Measurements from ENCODE around the gene SYNE2.
"Not testable (repeated sequence)": the region's sequence is repeated elsewhere in the genome, so short reads cannot be mapped to it uniquely, and the experiment has no call there.

Gene SYNE2

DNA sequence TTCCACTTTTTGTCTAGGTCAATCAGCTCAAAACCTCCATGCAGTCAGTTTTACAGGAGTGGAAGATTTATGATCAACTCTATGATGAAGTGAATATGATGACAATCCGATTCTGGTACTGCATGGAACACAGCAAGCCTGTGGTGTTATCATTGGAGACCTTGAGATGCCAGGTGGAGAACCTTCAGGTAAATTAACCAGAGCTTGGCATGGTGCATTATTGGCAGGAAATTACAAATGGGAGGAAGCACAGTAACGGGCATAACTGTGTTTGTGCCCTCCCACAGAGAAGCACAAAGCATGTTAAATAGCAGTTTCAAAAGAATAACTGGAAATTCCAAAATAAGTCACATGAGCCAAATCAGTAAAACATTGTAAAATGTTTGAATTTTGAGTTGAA lies 305.8 kb downstream of the SYNE2 start:
- DNase-seq, result no peak

DNA sequence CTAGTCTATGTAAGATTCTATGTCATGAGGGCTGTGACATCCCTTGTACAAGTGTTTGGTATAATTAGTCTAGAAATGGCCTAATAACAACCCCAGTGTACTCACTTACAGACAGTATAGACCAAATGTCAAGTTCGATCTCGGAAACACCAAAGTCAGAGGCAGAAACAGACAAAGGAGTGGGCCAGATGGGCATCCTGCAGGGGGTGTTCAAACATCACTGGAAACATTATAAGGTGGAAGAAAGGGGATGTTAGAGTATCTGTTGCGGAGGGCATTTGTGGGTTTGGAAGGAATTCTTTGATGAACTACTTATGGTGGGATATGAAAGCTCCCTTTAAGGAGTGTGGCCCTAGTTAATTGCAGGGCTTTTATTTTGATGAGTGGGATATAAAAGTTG lies 306.8 kb downstream of the SYNE2 start:
- no peak for DNase-seq

DNA sequence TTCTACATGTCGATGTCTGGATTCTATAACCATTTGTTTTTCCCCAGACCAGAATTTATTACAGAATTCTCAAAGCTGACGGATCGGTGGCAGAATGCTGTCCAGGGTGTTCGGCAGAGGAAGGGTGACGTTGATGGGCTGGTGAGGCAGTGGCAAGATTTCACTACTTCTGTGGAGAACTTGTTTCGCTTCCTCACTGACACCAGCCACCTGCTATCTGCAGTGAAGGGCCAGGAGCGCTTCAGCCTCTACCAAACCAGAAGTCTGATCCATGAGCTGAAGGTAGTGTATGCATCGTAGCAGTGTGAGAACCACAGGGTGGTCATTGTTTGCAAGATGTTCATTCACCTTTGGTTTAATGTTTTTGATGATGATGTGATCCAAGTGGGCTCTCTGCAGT lies 317.4 kb downstream of the SYNE2 start:
- DNase-seq, result peak in 1 of 2 donors; percentile 20

DNA sequence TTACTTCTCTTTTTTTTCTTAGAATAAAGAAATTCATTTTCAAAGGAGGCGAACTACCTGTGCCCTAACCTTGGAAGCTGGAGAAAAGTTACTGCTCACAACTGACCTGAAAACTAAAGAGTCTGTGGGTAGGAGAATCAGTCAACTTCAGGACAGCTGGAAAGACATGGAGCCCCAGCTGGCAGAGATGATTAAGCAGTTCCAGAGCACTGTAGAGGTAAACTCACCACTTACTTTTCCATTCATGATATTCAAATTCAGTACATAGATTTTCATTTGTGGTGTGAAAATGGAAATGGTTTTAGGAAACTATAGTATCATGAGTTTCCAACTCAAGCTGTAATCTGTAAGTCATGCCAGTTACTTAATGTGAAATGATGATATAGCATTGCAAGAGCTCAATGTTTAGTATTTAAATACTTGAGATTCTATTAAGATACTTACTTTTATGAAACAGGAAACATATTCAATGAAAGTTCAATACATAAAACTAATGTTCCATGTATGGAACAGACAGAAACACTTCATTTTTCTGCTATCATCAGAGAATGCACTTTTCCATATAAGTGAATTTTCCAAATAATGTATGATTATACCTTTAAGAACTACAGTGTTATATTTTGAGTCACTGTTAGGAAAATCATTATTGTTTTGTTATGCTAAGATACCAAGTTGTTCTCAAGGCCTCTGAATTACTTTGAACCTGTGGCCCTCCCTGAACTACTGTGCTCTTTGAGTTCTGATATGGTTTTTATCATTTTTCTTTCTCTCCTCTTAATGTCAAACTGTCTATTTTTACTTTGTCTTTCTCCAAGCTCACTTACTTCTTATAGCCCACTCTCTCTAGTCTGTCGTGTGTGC lies 322.3 kb downstream of the SYNE2 start:
- DNase-seq, result no peak

DNA sequence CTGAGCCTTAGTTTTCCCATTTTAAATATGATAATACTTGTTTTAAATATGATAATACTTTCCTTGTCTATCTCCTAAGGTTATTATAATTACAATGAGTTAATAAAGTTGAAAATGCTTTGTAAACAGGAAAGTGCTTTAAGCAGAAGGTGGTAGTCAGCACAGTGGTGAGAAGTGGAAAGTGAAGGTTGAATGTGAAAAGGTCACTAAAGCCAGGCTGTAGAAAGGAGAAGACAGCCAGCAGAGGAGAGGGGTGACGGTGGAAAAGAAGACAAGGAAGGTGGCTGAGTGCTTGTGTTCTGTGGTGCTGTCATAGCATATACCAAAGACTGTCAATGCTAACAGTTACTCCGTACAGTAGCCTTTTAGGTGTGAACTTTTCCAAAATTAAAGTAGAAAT lies 323.5 kb downstream of the SYNE2 start:
- DNase-seq, result no peak

DNA sequence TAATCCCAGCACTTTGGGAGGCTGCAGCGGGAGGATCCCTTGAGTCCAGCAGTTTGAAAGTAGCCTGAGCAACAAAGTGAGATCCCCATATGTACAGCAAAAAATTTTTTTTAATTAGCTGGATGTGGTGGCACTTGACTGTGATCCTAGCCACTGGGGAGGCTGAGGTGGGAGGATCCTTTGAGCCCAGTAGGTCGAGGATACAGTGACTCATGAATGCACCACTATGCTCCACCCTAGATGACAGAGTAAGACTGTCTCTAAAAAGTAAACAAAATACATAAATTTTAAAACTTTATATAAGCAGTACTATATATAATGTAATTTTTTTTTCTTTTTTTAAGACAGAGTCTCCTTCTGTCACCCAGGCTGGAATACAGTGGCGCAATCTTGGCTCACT lies 326.0 kb downstream of the SYNE2 start:
- no peak for DNase-seq

DNA sequence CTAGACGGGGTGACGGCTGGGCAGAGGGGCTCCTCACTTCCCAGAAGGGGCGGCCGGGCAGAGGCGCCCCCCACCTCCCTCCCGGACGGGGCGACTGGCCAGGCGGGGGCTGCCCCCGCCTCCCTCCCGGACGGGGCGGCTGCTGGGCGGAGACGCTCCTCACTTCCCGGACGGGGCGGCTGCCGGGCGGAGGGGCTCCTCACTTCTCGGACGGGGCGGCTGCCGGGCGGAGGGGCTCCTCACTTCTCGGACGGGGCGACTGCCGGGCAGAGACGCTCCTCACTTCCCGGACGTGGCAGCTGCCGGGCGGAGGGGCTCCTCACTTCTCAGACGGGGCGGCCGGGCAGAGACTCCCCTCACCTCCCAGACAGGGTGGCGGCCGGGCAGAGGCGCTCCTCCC lies 330.1 kb downstream of the SYNE2 start:
- not testable (repeated sequence) for DNase-seq

DNA sequence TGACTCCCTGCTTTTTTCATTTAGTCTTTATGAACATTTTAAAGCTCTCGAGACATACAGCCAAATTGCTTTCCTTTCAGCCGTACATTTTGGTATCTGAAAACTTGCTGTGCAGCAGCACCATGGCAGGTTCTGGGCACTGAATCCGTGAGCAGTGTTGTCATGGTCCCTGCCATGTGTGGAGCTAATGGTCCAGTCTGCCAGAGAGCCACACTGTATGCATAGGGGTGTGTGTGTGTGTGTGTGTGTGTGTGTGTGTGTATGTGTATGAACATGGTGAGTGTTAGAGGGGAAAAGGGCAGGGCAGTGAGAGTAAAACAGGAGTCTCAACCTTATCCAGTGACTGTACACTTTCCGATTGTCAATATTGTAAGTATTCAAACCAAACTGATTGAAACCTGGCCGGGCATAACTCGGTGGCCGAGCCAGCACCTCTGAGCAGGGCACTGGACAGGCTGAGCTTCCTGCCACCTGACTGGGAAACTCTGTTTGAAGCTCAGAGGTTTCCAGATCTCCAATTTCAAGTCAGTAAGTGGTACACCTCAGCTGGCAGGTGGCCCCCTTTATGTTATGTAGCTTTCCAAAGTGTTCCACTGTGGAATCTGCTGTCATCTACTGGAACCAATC lies 331.4 kb downstream of the SYNE2 start:
- no peak for DNase-seq

DNA sequence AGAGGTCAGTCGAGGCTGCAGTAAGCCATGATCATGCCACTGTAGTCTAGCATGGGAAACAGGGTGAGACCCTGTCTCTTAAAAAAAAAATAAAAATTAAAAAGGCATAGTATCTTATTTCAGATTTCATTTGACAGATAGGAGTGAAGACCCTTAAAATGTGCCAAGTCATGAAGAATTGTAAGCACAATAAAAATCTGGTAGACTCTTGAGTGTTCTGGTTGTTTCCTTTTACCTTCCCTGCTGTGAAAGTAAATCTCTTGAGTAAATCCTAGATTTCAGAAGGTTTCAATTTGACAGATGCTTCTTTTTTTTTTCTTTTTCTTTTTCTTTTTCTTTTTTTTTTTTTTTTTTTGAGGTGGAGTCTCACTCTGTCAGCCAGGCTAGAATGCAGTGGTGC lies 332.4 kb downstream of the SYNE2 start:
- no peak for DNase-seq

DNA sequence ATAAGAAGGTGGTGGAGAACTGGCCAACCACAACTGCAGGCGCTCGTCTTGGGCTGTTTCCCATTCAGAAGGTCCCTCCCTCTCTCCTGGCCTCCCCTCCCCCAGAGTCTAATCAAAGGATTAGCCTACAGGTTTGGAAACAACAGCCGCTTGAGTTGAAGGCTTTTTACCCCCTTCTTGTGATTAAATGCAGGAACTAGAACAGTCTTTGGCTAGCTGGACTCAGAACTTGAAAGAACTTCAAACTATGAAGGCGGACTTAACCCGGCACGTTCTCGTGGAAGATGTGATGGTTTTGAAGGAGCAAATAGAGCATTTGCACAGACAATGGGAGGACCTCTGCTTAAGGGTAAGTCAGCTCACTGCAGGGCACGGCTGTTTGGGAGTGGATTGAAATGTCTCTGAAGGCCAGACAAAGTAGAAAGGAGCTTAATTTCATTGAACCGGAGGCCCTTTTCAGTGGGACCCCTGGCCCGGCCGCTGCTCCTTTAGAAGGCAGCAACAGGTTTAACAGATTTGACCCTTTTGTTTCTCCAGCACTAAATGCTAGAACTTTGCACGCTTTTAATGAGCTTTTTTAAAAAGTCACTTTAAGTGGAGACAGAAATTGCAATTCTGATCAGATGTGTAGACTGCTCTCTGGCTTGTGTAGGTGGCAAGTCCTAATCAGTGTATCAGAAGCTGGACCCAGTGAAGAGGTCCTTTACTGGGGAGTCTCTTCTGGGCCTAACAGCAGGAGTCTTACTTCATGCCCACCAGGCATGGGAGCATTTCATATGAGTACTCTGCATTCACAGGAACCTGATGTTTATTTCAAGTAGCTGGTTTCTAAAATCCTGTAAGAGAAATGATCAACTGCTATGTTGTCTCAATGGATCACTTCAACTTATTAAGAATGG lies 333.7 kb downstream of the SYNE2 start:
- no peak for DNase-seq

DNA sequence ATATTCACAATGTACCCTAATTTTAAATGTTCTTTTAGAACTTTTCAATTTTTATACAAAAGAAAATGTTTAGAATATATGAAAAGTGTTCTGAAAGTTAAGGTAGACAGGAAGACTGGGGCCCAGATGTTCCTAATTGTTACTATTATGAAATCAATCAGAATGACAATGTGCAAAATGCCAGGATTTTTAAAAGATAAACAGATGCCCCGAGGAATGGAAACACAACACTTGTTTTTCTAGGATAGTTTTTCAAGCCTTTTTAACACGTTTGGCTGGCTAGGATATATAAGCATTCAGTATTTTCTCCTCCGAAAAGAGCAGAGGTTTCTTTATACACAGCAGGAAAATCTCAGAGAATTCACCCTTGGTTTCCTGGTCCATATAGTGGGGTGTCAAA lies 334.5 kb downstream of the SYNE2 start:
- DNase-seq, result no peak

DNA sequence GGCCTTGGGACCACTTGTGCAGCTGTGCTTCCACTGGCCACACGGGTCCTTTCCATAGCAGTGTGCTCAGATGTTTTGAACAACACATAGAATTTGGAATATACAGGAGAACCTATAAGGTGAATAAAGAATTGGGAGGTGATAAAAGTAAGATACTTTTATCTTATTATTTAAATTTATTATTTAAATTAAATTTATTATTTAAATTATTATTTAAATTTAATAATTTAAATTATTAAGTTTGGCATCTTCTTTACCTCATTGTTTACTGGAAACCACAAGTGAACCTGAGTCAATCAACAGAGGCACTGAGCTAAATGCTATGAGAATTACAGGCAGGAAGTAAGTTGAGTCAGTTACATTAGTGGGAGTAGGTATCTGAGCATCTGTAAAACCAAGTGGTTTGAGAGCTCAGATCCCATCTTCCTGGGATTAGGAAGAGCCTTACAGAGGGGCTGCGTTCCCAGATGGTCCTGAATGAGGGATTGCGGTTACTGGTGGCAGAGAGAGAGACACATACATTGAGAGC lies 338.2 kb downstream of the SYNE2 start:
- DNase-seq, result no peak

DNA sequence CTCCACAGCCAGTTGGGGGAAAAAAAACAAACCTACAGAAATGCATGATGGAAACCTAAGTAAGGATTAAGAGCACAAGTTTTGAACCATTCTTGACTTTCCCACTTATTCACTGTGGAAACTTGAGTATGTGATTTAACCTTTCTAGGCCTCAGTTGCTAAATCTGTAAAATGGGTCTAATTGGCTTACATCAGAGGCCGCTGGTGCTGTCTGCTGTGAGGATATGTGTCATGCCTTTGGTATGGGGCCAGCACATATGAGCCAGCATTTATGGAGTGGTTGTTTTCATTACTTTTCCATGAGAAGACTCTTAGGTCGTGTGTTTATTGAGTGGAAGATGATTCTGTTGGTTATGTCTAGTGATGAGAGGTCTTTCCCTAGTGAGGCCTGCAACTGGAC lies 339.0 kb downstream of the SYNE2 start:
- DNase-seq, result no peak

DNA sequence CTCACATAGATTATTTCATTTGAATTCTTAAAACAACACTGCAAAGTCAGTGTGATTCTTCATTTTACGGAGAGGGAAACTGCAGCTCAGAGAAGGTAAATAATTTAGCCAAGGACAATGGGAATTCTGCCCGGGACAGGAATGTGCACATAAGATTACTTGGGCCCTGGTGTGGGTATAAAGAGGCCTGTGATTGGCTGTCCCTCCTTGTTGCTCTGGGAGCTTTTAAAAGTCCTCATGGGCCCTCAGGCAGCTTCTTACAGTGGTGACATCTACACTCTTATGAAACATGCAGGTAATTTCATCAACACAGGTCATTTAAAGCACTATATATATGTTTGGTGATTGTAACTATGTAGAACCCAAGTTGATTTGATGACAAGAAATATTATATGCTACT lies 341.0 kb downstream of the SYNE2 start:
- no peak for DNase-seq

DNA sequence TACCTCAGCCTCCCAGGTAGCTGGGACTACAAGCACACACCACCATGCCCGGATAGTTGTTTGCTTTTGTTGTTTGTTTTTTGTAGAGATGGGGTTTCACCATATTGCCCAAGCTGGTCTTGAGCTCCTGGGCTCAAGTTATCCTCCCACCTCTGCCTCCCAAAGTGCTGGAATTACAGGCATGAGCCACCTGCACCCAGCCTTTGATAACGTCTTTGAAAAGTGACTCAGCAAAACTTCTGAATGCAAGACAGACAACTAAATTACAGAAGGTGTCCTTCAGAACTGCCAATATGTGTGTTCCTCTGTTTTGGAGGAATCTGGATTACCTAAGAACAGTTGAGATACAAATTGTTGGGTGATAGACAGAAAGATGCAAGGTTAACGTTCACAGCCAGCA lies 341.6 kb downstream of the SYNE2 start:
- no peak for DNase-seq

DNA sequence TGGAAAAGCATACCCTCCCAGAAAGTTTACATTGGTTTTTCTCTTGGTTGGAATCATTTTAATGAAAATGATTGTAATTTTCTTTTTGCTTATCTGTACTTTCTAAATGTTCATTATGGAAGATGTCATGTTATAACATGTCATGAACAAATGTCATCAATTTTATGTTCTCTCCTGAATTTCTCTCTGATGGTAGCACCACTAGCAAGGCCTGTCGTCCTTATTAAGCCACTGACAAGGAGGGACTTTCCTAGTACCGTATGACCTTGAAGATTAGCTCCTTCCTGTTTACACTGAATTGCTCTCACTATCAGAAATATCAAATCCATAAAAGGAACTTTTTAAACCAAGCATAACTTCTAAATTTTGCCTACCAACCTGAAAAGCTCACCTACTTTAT lies 342.4 kb downstream of the SYNE2 start:
- peak in 1 of 2 donors; percentile 56 for DNase-seq

DNA sequence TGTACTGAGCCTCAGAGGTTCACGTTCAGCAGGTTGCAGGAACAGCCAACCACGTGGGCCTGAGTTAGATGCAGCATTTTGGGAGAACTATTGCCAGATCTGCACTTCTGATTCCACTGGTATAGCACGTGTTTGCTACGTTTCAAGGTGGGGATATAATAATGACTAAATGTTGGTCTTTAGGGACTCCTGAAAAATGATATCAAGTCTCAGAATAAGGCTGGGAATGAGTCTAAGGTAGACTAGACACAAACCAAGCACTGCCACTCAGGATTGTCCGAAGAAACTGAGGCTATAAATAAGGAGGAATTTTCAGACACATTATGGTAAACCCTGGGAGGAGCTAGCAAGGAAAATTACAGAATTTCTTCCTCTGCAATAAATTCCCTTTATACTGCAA lies 343.3 kb downstream of the SYNE2 start:
- no peak for DNase-seq

DNA sequence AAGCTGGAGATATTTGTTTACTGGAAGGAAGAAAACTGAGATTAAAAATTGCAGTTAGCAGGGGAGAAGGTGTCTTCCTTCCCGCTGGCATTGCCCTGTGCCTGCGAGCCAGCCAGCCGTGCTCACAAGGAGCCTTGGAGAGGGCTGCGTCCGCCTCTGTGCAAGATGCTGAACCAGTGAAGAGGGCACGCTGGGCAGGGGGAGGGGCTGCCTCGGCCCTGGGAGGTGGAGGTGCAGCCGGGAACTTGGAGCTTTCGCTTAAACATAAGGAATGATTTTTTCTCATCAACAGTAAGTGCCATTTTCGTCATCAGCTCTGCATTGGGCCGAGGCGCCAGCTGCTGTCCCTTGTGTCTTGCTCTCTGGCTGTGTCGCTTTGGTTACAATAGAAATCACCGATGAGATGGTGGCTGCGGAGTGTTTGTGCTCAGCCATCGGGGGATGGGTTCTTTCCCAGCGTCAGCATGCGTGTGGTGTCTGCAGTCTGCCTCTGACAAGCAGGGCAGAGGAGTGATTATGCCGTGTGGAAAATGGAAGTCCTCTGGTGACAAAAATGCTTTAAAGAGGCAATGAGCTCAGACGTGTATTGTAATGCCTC lies 344.1 kb downstream of the SYNE2 start:
- peak; percentile 27 to 55 for DNase-seq

DNA sequence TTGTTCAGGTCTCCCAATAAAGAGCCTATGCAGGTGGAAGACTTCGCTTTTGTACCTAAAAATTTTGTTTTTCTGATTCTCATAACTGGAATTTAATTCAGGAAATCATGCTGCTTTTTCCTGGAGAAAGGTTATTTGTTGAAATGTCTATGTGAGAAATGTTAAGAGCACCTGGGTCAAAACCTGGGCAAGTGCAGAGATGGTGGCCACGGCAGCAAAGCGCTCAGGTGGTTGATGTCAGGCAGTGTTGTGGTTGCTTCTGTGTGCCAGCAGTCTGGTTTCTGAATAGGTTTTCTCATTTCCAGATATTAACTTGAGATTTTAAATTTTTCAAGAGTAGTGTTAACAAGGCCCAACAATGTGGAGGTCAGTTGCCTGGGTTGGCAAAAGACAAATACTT lies 345.2 kb downstream of the SYNE2 start:
- DNase-seq, result no peak

DNA sequence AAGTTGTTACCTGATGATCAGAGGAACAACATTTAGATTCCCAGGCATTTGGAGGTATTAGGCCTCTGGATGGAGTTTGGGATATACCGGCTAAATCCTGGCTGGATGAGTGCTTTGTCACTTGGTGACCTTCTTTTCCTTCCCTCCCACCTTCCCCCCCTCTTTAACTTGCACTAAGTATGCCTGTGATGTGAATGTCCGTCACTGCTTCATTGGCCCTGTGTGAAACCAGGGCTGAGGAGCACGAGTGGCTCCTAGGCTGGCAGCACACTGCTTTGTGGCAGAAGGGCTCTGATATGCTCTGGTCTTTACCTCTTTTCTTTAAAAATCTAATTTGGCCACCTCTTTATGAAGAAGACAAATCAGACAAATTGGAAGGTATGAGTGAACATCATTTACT lies 345.7 kb downstream of the SYNE2 start:
- no peak for DNase-seq

DNA sequence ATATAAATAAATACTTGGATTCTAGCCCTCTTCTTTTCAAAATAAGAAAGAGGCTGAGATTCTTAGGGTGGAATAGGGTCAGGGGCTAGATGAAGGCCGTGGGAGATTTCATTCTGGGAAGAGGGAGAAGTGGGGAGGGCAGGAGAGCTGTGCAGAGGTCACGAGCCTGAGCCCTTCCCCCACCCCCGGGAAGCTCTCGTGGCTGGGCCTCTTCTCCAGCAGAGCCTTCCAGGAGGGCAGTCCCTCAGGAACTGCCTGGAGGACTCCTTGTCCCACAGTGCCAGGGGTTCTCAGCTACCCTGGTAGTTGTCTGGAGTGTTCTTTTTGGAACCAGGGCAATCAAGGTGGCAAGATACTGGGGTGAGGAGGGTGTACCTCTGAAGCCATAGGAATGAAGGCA lies 347.4 kb downstream of the SYNE2 start:
- DNase-seq, result no peak

DNA sequence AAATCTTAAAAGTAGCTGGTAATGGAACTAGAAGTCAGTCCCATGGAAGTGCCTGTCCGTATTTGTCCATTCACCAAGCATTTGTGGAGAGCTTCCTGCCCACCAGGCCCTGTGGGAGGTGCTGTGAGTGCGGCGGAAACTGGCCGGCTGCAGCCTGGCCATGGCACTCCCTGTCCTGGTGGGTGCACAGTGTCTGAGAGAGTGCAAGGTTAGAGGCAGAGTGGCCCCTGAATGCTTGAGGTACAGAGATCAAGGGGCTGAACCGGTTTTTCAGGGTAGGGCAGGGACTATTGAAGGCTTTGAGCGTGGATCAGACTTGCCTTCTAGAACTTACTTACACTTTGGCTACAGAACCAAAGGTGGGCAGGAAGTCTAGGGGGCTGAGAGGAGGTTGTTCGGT lies 348.5 kb downstream of the SYNE2 start:
- no peak for DNase-seq

Data from CD4-positive, alpha-beta T cell treated with Interleukin-4 for 1 hour (primary cell).